ENCODE data around the gene SUN3. TPM values are rescaled to one million over a fixed set of nuclear protein-coding genes. Genes with fewer than 3 reads are reported as not detected.

SUN3 gene
- total and polyA plus RNA-seq, 7 donors = 0.16 TPM; not detected in 6

DNA sequence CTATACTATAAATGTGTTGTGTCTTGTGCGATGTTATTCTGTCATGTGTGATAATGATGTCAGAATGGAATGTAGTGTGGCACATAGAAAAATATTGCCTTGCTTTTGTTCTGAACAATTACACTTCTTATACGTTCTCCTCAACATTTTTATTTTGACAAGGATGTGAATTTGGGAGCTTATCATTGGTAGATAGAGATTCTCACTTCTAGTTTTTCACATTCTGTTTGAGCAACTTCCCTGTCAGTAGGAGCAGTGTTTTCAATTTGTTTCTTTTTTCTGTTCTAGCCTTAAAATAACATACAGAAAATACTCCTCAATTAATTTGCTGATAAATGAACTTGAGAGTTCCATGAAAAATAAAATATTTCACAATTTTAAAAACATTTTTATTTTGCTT lies 17.6 kb downstream of the SUN3 start:
- TF ChIP-seq EP300 (IDR thresholded peaks at IDR 0.05) (no peak), POLR2AphosphoS5 (IDR thresholded peaks at IDR 0.05) (no peak)
- Histone ChIP-seq H3K4me1 (peaks cover 0 to 15% (median 7%) of the 10 kb centered on the region in 4 donors), H3K9me3 (no peaks in the 10 kb centered on the region), H3K27me3 (no peaks in the 10 kb centered on the region), H3K36me3 (no peaks in the 10 kb centered on the region), H3K27ac (peak overlapping the region in 2 of 4 donors; percentile 16 to 19), H3K4me3 (no peak overlapping the region)
- 71 to 81% methylated on average over 2 of the region's 2 CpGs for WGBS, 2 donors
- intact Hi-C loops (cut with DNase I) = no loop called here
- no peak for DNase-seq

DNA sequence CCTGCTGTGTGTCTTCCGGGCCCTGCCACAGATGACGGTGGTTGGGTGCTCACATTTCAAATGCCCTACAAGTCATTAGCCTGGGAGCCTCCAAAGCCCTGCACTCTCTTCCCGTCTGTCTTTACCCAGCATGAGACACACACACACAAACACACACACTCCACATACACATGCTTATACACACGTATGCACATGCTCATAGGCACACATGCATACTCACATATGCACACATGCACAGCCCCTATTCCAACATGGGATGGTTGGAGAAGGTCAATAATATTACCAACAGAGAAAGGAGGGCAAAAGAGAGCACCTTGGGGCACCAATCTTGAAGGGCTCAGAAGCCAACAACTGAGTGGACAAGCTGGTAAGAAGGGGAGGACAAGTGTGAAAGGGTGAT lies 19.0 kb downstream of the SUN3 start:
- TF ChIP-seq POLR2AphosphoS5 (IDR thresholded peaks at IDR 0.05) (no peak), EP300 (IDR thresholded peaks at IDR 0.05) (no peak), POLR2A (IDR thresholded peaks at IDR 0.05) (no peak)
- TF ChIP-seq, protein P1, sequence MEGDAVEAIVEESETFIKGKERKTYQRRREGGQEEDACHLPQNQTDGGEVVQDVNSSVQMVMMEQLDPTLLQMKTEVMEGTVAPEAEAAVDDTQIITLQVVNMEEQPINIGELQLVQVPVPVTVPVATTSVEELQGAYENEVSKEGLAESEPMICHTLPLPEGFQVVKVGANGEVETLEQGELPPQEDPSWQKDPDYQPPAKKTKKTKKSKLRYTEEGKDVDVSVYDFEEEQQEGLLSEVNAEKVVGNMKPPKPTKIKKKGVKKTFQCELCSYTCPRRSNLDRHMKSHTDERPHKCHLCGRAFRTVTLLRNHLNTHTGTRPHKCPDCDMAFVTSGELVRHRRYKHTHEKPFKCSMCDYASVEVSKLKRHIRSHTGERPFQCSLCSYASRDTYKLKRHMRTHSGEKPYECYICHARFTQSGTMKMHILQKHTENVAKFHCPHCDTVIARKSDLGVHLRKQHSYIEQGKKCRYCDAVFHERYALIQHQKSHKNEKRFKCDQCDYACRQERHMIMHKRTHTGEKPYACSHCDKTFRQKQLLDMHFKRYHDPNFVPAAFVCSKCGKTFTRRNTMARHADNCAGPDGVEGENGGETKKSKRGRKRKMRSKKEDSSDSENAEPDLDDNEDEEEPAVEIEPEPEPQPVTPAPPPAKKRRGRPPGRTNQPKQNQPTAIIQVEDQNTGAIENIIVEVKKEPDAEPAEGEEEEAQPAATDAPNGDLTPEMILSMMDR (IDR thresholded peaks at IDR 0.05) = no peak
- intact Hi-C loops (cut with DNase I) = no loop called here
- Histone ChIP-seq H3K27me3 (no peaks in the 10 kb centered on the region), H3K27ac (no peak overlapping the region), H3K9me3 (no peaks in the 10 kb centered on the region), H3K36me3 (no peaks in the 10 kb centered on the region), H3K4me1 (peaks cover 0 to 15% (median 7%) of the 10 kb centered on the region in 4 donors), H3K4me3 (no peak overlapping the region)
- 93% methylated on average over 4 of the region's 4 CpGs for WGBS, 2 donors
- DNase-seq = no peak

DNA sequence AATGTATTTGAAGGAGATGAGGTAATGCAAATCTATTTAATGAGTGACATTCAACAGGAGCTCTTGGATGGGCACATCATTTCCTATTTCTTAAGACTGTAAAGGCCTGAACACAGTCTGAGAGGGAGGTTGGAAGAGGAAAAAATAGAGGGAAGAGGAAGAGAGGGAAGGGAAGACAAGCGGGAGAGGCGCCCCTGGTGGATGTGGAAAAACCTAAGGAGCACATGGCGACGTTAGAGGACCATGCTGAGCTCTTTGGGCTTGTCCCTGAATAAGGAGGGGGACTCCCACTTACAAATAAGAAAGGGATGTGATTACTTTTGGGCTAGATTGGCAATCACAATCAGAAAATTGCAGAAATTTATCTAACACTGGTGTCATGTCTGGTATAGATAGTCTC lies 19.6 kb downstream of the SUN3 start:
- Histone ChIP-seq H3K4me3 (no peak overlapping the region), H3K9me3 (no peaks in the 10 kb centered on the region), H3K4me1 (peaks cover 0 to 15% (median 7%) of the 10 kb centered on the region in 4 donors), H3K27me3 (no peaks in the 10 kb centered on the region), H3K36me3 (no peaks in the 10 kb centered on the region), H3K27ac (no peak overlapping the region)
- WGBS, 2 donors = 90 to 94% methylated on average over 4 of the region's 4 CpGs
- no peak for DNase-seq
- intact Hi-C loops (cut with DNase I) = no loop called here
- TF ChIP-seq, protein P1 (IDR thresholded peaks at IDR 0.05) = no peak
- TF ChIP-seq EP300 (IDR thresholded peaks at IDR 0.05) (no peak), POLR2AphosphoS5 (IDR thresholded peaks at IDR 0.05) (no peak), POLR2A (IDR thresholded peaks at IDR 0.05) (no peak)

DNA sequence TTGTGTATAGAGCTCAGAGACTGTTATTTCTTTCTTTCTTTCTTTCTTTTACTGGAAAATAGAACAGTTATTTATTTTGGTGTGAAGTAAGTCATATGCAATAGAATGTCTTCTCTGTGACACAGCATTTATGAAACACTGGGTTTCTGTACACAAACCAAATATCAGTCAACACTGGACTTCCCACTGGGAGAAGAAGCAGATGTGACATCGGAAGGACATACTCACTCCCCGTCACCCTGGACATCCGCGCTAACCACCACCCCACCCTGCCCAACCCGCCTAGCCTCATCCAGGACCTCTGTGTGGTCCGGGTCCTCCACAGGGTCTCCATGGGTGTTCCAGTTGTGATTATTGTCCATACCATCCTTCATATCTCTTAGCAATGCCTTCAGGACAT lies 22.0 kb downstream of the SUN3 start:
- Histone ChIP-seq H3K4me3 (no peak overlapping the region), H3K9me3 (no peaks in the 10 kb centered on the region), H3K27ac (no peak overlapping the region), H3K27me3 (no peaks in the 10 kb centered on the region), H3K4me1 (peaks cover 0 to 8% (median 2%) of the 10 kb centered on the region in 4 donors), H3K36me3 (no peaks in the 10 kb centered on the region)
- WGBS, 2 donors = 92 to 96% methylated on average over 6 of the region's 6 CpGs
- DNase-seq = no peak
- intact Hi-C loops (cut with DNase I) = no loop called here
- TF ChIP-seq POLR2A (IDR thresholded peaks at IDR 0.05) (no peak), POLR2AphosphoS5 (IDR thresholded peaks at IDR 0.05) (no peak), EP300 (IDR thresholded peaks at IDR 0.05) (no peak)
- TF ChIP-seq, protein P1 (IDR thresholded peaks at IDR 0.05) = no peak

DNA sequence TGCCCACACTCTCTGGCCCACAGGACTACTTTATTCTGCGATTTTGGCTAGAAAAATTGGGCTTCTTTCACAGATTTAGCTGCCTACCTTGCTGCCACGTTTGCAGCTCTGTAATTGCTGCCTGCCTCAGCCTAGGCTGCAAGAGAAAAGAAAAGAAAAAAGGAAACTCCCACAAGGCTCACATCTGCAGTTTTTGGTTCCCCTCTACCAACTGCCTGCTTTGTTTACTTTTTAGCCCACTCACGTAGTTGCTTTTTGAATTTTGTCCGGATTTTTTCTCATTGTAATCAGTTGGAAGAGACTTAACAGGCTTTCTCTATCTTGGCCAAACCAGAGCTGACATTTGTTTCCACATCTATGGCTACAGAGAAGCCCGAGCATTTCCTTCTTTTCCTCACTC lies 24.3 kb downstream of the SUN3 start:
- no peak overlapping the region for H3K4me3 ChIP-seq
- H3K27me3 ChIP-seq = no peaks in the 10 kb centered on the region
- WGBS, 2 donors = 43 to 68% methylated on average over 5 of the region's 5 CpGs
- TF ChIP-seq POLR2AphosphoS5 (IDR thresholded peaks at IDR 0.05) = no peak
- TF ChIP-seq EP300 (IDR thresholded peaks at IDR 0.05) = no peak
- TF ChIP-seq, protein P1 (IDR thresholded peaks at IDR 0.05) = no peak
- TF ChIP-seq POLR2A (IDR thresholded peaks at IDR 0.05) = no peak
- H3K36me3 ChIP-seq = no peaks in the 10 kb centered on the region
- DNase-seq = no peak
- H3K9me3 ChIP-seq = no peaks in the 10 kb centered on the region
- no peak overlapping the region for H3K27ac ChIP-seq
- H3K4me1 ChIP-seq = no peaks in the 10 kb centered on the region
- intact Hi-C loops (cut with DNase I) = no loop called here
